Measurements from ENCODE around the gene CCDC86. TPM values are rescaled to one million over a fixed set of nuclear protein-coding genes. Genes with fewer than 3 reads are reported as not detected.

CCDC86 gene
- total and polyA plus RNA-seq, 2 of the 4 experiments (the other 2 are of a cell fraction), result 9.5 to 34.0 TPM

DNA sequence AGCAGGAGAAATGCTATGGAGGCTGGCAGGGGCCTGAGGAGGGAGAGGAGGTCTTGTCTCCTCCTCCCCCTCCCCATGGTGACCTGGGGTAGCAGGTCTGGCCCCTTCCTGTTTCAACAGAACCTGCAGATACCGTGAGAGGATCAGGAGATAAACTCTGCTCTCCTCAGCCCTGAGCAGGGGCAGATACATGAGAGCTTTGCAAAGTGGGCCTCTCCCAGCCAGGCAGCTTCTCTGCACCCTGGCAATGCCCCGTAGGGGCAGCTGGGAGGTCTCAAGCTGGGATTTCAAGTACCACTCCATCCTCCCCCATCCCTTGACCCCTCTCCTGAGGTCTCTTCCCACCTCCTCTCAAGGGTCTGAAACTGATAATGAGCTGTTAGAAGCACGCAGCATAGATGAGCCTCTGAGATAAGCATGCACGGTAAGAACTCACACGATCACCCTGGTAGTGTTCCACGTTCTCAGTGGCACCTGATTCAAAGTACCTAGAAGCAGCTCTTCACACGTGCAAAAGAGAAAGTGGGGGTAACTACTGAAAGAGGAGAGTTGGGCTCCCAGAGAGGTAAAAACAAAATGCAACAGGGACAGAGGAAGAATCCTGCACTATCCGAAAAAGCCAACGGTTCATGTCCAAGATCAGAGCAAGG is 4.9 kb upstream of the CCDC86 start:
- Histone ChIP-seq H4K5ac (ENCODE audit: low read depth, low read length) (no peak overlapping the region), H3K18ac (ENCODE audit: low read depth, low read length) (no peak overlapping the region), H3K36me3 (ENCODE audit: control insufficient read depth, insufficient read depth, low read length) (no peaks in the 10 kb centered on the region), H3K9ac (ENCODE audit: low read depth, low read length) (no peak overlapping the region), H3K4me2 (ENCODE audit: low read depth, low read length) (no peak overlapping the region), H2BK5ac (ENCODE audit: low read depth, low read length, poor library complexity, severe bottlenecking) (no peak overlapping the region), H3K9me3 (ENCODE audit: control insufficient read depth, insufficient read depth, low read length) (no peaks in the 10 kb centered on the region), H2BK15ac (ENCODE audit: low read depth, low read length) (no peak overlapping the region), H2BK120ac (ENCODE audit: low read depth, low read length) (no peak overlapping the region), H3K23ac (ENCODE audit: low read depth, low read length) (no peak overlapping the region), H2AK9ac (replicated peaks; ENCODE audit: low read depth, low read length, poor library complexity) (no peak overlapping the region), H2AFZ (replicated peaks; ENCODE audit: low read length, poor library complexity) (no peak overlapping the region), H3K4ac (ENCODE audit: low read depth, low read length) (no peak overlapping the region), H4K91ac (ENCODE audit: insufficient read depth, low read depth, low read length) (no peak overlapping the region), H4K20me1 (ENCODE audit: insufficient read depth, low read length) (no peaks in the 10 kb centered on the region), H3K56ac (ENCODE audit: extremely low read depth, insufficient read depth, low read length) (no peak overlapping the region), H3K79me1 (ENCODE audit: low read depth in 1 of 2, low read length in 2 of 2) (peaks cover 0 to 6% of the 10 kb centered on the region in 2 experiments; a peak in 1 of 4 replicates), H2BK20ac (ENCODE audit: low read depth, low read length) (no peak overlapping the region), H4K8ac (ENCODE audit: low read depth in 2 of 2, low read length in 2 of 2) (no peak overlapping the region), H3K14ac (replicated peaks; ENCODE audit: low read depth, low read length) (no peak overlapping the region), H3K4me3 (ENCODE audit: insufficient read depth, low read depth, low read length) (no peak overlapping the region), H3K27ac (ENCODE audit: insufficient read depth, low read length) (no peak overlapping the region), H3K27me3 (ENCODE audit: control insufficient read depth, insufficient read depth, low read length) (peaks cover 20% of the 10 kb centered on the region), H2AK5ac (ENCODE audit: low read depth, low read length) (no peak overlapping the region), H3K9me1 (ENCODE audit: insufficient read depth, low read length) (peaks cover 8% of the 10 kb centered on the region), H3K4me1 (ENCODE audit: control insufficient read depth, insufficient read depth, low read length) (peaks cover 11% of the 10 kb centered on the region)
- TF ChIP-seq RCOR1 (IDR thresholded peaks at IDR 0.05; ENCODE audit: insufficient replicate concordance, low read length) (no peak), SMC3 (IDR thresholded peaks at IDR 0.05; ENCODE audit: low read depth, low read length) (no peak), RFX5 (IDR thresholded peaks at IDR 0.05; ENCODE audit: low read depth, low read length) (no peak), RAD21 (IDR thresholded peaks at IDR 0.05; ENCODE audit: low read length) (no peak), MXI1 (IDR thresholded peaks at IDR 0.05; ENCODE audit: borderline replicate concordance, low read depth, low read length) (no peak), MAFK (IDR thresholded peaks at IDR 0.05; ENCODE audit: low read depth, low read length) (no peak), NFE2L2 (IDR thresholded peaks at IDR 0.05; ENCODE audit: low read depth, low read length) (no peak), CHD1 (IDR thresholded peaks at IDR 0.05; ENCODE audit: low read depth, low read length) (no peak), BHLHE40 (IDR thresholded peaks at IDR 0.05; ENCODE audit: low read depth, low read length) (no peak), MAZ (IDR thresholded peaks at IDR 0.05; ENCODE audit: borderline replicate concordance, low read depth, low read length) (no peak), CEBPB (IDR thresholded peaks at IDR 0.05; ENCODE audit: low read depth, low read length) (no peak), POLR2A (IDR thresholded peaks at IDR 0.05; ENCODE audit: low read depth, low read length) (no peak), FOS (IDR thresholded peaks at IDR 0.05; ENCODE audit: low read depth, low read length) (no peak)
- TF ChIP-seq, protein P1, sequence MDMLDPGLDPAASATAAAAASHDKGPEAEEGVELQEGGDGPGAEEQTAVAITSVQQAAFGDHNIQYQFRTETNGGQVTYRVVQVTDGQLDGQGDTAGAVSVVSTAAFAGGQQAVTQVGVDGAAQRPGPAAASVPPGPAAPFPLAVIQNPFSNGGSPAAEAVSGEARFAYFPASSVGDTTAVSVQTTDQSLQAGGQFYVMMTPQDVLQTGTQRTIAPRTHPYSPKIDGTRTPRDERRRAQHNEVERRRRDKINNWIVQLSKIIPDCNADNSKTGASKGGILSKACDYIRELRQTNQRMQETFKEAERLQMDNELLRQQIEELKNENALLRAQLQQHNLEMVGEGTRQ (IDR thresholded peaks at IDR 0.05; ENCODE audit: low read depth, low read length), result no peak
- TF ChIP-seq, protein P2, sequence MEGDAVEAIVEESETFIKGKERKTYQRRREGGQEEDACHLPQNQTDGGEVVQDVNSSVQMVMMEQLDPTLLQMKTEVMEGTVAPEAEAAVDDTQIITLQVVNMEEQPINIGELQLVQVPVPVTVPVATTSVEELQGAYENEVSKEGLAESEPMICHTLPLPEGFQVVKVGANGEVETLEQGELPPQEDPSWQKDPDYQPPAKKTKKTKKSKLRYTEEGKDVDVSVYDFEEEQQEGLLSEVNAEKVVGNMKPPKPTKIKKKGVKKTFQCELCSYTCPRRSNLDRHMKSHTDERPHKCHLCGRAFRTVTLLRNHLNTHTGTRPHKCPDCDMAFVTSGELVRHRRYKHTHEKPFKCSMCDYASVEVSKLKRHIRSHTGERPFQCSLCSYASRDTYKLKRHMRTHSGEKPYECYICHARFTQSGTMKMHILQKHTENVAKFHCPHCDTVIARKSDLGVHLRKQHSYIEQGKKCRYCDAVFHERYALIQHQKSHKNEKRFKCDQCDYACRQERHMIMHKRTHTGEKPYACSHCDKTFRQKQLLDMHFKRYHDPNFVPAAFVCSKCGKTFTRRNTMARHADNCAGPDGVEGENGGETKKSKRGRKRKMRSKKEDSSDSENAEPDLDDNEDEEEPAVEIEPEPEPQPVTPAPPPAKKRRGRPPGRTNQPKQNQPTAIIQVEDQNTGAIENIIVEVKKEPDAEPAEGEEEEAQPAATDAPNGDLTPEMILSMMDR (conservative IDR thresholded peaks at IDR 0.05; ENCODE audit: low read depth, low read length), result no peak
- TF ChIP-seq, protein P3, sequence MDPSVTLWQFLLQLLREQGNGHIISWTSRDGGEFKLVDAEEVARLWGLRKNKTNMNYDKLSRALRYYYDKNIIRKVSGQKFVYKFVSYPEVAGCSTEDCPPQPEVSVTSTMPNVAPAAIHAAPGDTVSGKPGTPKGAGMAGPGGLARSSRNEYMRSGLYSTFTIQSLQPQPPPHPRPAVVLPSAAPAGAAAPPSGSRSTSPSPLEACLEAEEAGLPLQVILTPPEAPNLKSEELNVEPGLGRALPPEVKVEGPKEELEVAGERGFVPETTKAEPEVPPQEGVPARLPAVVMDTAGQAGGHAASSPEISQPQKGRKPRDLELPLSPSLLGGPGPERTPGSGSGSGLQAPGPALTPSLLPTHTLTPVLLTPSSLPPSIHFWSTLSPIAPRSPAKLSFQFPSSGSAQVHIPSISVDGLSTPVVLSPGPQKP (IDR thresholded peaks at IDR 0.05; ENCODE audit: borderline replicate concordance, low read depth, low read length), result no peak
- ATAC-seq (ENCODE audit: low read depth), result no peak
- no peak for DNase-seq
- in situ Hi-C loops (cut with MboI; ENCODE audit: low sequenced_read_pairs) (loop anchor here (5.0 kb wide), 1 partner anchor 55 kb away; no protein-coding TSS in a partner anchor), intact Hi-C loops (cut with micrococcal nuclease) (no loop called here), dilution Hi-C loops (cut with HindIII; ENCODE audit: low sequenced_read_pairs, unreplicated experiment) (no loop called here)
- no TSS peak for BruUV-seq (replicated peaks)
- 63% methylated on average over 2 of the region's 9 CpGs; no CpG with 5 or more reads in 1 of the 2 experiments for WGBS, 2 experiments (ENCODE audit: extremely low coverage in 2 of 2, insufficient read length in 1 of 2)
- POLR2A ChIA-PET (ENCODE audit: unreplicated experiment), result no interaction called here
- CTCF ChIA-PET, result interaction anchor here (0.8 to 2.5 kb wide), 3 partner anchors 24 to 55 kb away, joined by 3 to 11 read pairs (median 7); no protein-coding TSS in a partner anchor

Data from IMR-90 (cell line).